ENCODE measurements around the gene CTSS.
A peak's percentile ranks its signal among the peaks of the same experiment; 100 is the strongest.
"Not testable (repeated sequence)": the region's sequence is repeated elsewhere in the genome, so short reads cannot be mapped to it uniquely, and the experiment has no call there.

Gene CTSS

GRCh38 chr1:150765296-150765976, at the start of gene CTSS:
TSS of gene CTSS (minus strand) at chr1:150765778. CDS start at chr1:150764763, 1,015 bp downstream.
- DNase-seq (ENCODE audit: low read depth), result no peak

GRCh38 chr1:150813028-150813707, 47.6 kb upstream of the CTSS start:
- DNase-seq (ENCODE audit: low read depth), result no peak

- no peak for DNase-seq (ENCODE audit: low read depth)
Observed at GRCh38 chr1:150810958-150811659, 45.5 kb upstream of the CTSS start.

GRCh38 chr1:150809651-150810050, 44.1 kb upstream of the CTSS start:
- peak; percentile 30 for DNase-seq (ENCODE audit: low read depth)

GRCh38 chr1:150808846-150809245, 43.3 kb upstream of the CTSS start:
- DNase-seq (ENCODE audit: low read depth), result no peak

GRCh38 chr1:150808121-150808520, 42.5 kb upstream of the CTSS start, which contains the start of gene CTSK:
TSS of gene CTSK (minus strand) at chr1:150808260. CDS start at chr1:150806805, 1,455 bp downstream.
- DNase-seq (ENCODE audit: low read depth), result no peak

GRCh38 chr1:150807249-150808023, 41.9 kb upstream of the CTSS start:
- DNase-seq (ENCODE audit: low read depth), result no peak

- DNase-seq (ENCODE audit: low read depth), result no peak
Observed at GRCh38 chr1:150805899-150806298, 40.3 kb upstream of the CTSS start.

- DNase-seq (ENCODE audit: low read depth), result no peak
Observed at GRCh38 chr1:150804671-150805070, 39.1 kb upstream of the CTSS start.

GRCh38 chr1:150799089-150799488, 33.5 kb upstream of the CTSS start:
- no peak for DNase-seq (ENCODE audit: low read depth)

- DNase-seq (ENCODE audit: low read depth), result no peak
Observed at GRCh38 chr1:150798525-150798924, 32.9 kb upstream of the CTSS start.

GRCh38 chr1:150796374-150796773, 30.8 kb upstream of the CTSS start:
- DNase-seq (ENCODE audit: low read depth), result no peak

- DNase-seq (ENCODE audit: low read depth), result not testable (repeated sequence)
Observed at GRCh38 chr1:150793778-150794177, 28.2 kb upstream of the CTSS start.

GRCh38 chr1:150793221-150793620, 27.6 kb upstream of the CTSS start:
- no peak for DNase-seq (ENCODE audit: low read depth)

GRCh38 chr1:150791585-150791984, 26.0 kb upstream of the CTSS start:
- DNase-seq (ENCODE audit: low read depth), result no peak

- DNase-seq (ENCODE audit: low read depth), result no peak
Observed at GRCh38 chr1:150789396-150789795, 23.8 kb upstream of the CTSS start.

GRCh38 chr1:150788946-150789345, 23.4 kb upstream of the CTSS start:
- DNase-seq (ENCODE audit: low read depth), result no peak

GRCh38 chr1:150787455-150787854, 21.9 kb upstream of the CTSS start:
- no peak for DNase-seq (ENCODE audit: low read depth)

- DNase-seq (ENCODE audit: low read depth), result no peak
Observed at GRCh38 chr1:150780510-150780909, 14.9 kb upstream of the CTSS start.

GRCh38 chr1:150778409-150778808, 12.8 kb upstream of the CTSS start:
- no peak for DNase-seq (ENCODE audit: low read depth)

- DNase-seq (ENCODE audit: low read depth), result no peak
Observed at GRCh38 chr1:150777544-150777943, 12.0 kb upstream of the CTSS start.

GRCh38 chr1:150775931-150776505, 10.4 kb upstream of the CTSS start:
- not testable (repeated sequence) for DNase-seq (ENCODE audit: low read depth)

Data from HS-27A (cell line).